ENCODE results near the gene SLC24A3. TPM values are rescaled to one million over a fixed set of nuclear protein-coding genes. Genes with fewer than 3 reads are reported as not detected.

SLC24A3 gene
- total and polyA plus RNA-seq, 11 donors: 0.26 to 3.9 (median 0.77) TPM

DNA sequence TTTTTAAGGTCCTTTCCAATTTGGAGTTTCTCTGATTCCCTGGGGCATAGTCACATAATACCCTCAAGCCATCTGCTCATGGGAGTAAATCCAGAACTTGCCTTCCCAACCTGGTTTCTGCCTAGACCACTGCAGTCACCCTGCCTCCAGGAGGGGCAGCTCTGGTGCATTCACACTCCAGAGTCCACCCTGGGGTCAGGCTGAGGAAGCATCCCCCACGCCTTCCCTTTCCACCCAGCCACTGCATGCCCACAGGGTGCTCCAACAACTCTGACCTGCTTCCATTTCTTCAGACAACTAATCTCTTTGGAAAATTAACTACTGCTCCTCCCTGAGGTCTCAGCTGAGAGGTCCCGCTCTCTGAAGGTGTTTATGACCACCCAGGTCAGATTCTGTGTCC is 334.2 kb downstream of the SLC24A3 start:
- Histone ChIP-seq H3K27me3 (peaks cover 0 to 2% (median 0%) of the 10 kb centered on the region in 9 donors), H3K36me3 (no peaks in the 10 kb centered on the region), H3K4me1 (no peaks in the 10 kb centered on the region), H3K4me3 (no peak overlapping the region), H3K9me3 (no peaks in the 10 kb centered on the region), H3K27ac (no peak overlapping the region)
- no peak for DNase-seq
- ATAC-seq: no peak
- WGBS, 4 donors: 86 to 90% (median 88%) methylated on average over 2 of the region's 2 CpGs
- TF ChIP-seq, protein P1, sequence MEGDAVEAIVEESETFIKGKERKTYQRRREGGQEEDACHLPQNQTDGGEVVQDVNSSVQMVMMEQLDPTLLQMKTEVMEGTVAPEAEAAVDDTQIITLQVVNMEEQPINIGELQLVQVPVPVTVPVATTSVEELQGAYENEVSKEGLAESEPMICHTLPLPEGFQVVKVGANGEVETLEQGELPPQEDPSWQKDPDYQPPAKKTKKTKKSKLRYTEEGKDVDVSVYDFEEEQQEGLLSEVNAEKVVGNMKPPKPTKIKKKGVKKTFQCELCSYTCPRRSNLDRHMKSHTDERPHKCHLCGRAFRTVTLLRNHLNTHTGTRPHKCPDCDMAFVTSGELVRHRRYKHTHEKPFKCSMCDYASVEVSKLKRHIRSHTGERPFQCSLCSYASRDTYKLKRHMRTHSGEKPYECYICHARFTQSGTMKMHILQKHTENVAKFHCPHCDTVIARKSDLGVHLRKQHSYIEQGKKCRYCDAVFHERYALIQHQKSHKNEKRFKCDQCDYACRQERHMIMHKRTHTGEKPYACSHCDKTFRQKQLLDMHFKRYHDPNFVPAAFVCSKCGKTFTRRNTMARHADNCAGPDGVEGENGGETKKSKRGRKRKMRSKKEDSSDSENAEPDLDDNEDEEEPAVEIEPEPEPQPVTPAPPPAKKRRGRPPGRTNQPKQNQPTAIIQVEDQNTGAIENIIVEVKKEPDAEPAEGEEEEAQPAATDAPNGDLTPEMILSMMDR (IDR thresholded peaks at IDR 0.05): no peak
- intact Hi-C loops (cut with DNase I): no loop called here

DNA sequence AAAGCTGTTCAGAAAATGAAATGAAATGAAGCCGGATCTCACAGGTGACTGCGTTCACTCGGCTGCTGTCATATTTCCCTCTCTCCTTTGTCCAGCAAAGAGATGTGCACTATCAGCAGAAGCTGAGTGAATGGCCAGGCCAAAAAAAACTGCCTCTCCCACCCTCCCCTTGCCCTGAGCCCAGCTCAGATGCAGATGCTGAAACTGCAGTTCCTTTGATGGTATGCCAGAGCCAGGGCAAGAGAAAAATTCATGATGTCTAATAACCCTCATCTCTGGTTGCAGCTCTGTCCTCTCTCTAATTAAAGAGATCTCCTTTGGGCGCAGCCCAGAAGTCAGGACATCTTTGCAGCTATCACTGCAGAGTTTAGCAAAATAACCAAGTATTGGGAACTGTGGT is 335.1 kb downstream of the SLC24A3 start:
- peaks cover 0 to 5% (median 0%) of the 10 kb centered on the region in 9 donors for H3K27me3 ChIP-seq
- no peak overlapping the region for H3K4me3 ChIP-seq
- 59 to 70% (median 67%) methylated on average over 4 of the region's 4 CpGs for WGBS, 4 donors
- ATAC-seq (no peak), DNase-seq (no peak)
- no peaks in the 10 kb centered on the region for H3K9me3 ChIP-seq
- intact Hi-C loops (cut with DNase I): no loop called here
- H3K4me1 ChIP-seq: peaks cover 0 to 7% (median 0%) of the 10 kb centered on the region in 12 donors
- H3K36me3 ChIP-seq: no peaks in the 10 kb centered on the region
- no peak overlapping the region for H3K27ac ChIP-seq
- TF ChIP-seq, protein P1 (IDR thresholded peaks at IDR 0.05): no peak
- no peak for TF ChIP-seq POLR2A (IDR thresholded peaks at IDR 0.05)

DNA sequence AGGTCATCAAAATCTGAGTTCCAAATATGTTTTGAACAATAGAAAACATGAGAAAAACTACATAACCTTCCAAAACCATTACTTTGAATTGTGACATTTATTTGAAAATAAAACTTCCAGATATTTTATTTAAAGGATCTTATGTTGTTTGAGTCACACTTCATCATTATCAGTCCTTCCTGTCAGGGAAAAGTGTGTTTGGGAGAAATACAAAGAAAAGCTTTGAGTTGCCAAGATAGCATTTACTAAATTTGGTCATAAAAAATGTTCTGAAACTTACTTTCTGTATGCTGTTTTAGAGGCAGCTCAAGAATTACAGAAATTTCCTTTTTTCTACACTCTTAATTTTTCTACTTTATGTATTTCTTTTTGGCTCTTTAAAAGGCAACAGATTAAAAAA is 337.5 kb downstream of the SLC24A3 start:
- H3K27ac ChIP-seq: no peak overlapping the region
- H3K36me3 ChIP-seq: no peaks in the 10 kb centered on the region
- ATAC-seq: no peak
- intact Hi-C loops (cut with DNase I): no loop called here
- no peak overlapping the region for H3K4me3 ChIP-seq
- H3K4me1 ChIP-seq: peaks cover 0 to 7% (median 0%) of the 10 kb centered on the region in 12 donors
- peaks cover 0 to 5% (median 0%) of the 10 kb centered on the region in 9 donors for H3K27me3 ChIP-seq
- no peaks in the 10 kb centered on the region for H3K9me3 ChIP-seq
- no peak for DNase-seq
- no peak for TF ChIP-seq POLR2A (IDR thresholded peaks at IDR 0.05)
- TF ChIP-seq, protein P1 (IDR thresholded peaks at IDR 0.05): no peak

DNA sequence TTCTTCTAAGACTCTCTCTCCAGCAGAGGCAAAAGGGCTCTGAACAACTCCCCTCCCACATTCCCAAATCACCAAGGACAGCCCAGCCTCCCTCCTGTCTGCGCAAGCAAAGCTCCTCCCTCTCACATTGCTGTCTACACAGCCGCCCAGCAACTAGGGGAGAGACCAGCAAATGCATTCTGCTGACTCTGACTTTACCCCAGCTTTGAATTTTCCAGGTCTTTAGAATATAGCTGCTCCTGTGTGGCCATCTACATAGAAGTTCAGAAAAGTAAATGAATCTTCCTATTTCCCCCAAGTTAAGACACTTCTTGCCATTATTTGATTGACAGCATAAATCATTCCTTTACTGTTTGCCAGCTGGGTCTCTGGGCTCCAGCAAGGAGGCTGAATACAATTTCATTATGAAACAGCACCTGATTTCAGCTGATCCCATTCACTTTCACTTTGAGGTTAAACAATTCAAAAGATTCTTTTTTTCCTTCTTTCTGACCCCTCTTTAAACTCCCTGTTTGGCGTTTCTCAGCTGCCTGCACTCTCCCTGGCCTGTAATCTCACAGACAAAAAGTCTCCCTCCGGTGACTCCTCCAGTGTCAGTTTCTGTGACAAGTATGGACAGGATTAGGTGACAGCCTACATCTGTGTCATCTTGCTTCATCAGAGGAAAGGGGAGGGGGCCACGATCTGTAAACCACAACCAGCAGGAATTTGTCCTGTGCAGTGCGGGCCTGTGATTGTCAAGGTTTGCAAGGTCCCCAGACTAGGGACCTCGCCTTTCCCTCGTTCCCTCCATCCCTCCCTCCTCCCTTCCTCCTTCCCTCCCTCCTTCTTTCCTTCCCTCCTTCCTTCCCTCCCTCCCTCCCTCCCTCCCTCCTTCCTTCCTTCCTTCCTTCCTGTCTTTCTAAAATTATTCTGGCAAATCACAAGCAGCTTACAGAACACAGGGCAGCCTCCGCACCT is 340.1 kb downstream of the SLC24A3 start:
- intact Hi-C loops (cut with DNase I): no loop called here
- TF ChIP-seq, protein P1 (IDR thresholded peaks at IDR 0.05): no peak
- no peak for TF ChIP-seq POLR2A (IDR thresholded peaks at IDR 0.05)
- H3K27ac ChIP-seq: no peak overlapping the region
- H3K36me3 ChIP-seq: no peaks in the 10 kb centered on the region
- ATAC-seq: peak in 3 of 4 donors; percentile 58 to 66 (median 64)
- peaks cover 0 to 7% (median 0%) of the 10 kb centered on the region in 12 donors for H3K4me1 ChIP-seq
- no peak for DNase-seq
- H3K27me3 ChIP-seq: peaks cover 0 to 5% (median 0%) of the 10 kb centered on the region in 9 donors
- H3K9me3 ChIP-seq: no peaks in the 10 kb centered on the region
- H3K4me3 ChIP-seq: no peak overlapping the region
- WGBS, 4 donors: 40 to 55% (median 47%) methylated on average over 9 of the region's 9 CpGs

Measured in heart left ventricle (tissue), 16 donors.